HEK293 (cell line): Measurements from ENCODE around the gene GALE.

ENCODE experiments used
- CTCF ChIA-PET: fragments of 350-600 bp; formaldehyde crosslinking; extraction: SDS; loops from one replicate; lab custom pipeline; 2021; ENCODE audit warnings: antibody characterized with exemption; lab: Yijun Ruan, JAX
- POLR2A ChIA-PET: fragments of 300-600 bp; formaldehyde crosslinking; extraction: SDS; loops from one replicate; lab custom pipeline; 2020; ENCODE audit warnings: antibody characterized with exemption, inconsistent platforms; lab: Yijun Ruan, JAX
- H3K27ac ChIP-seq: fragments of 200-500 bp; sonication (Bioruptor generic); 2 replicates; pipeline ENCODE4 v1.5.1; 2014; ENCODE audit warnings: low read depth, low read length, control low read depth, inconsistent platforms; ENCODE audit errors: extremely low read depth
- H3K36me3 ChIP-seq, 2 experiments: fragments of 200-500 bp in 1 of 2; sonication (Bioruptor generic) in 1 of 2; 1 replicate in 1 of 2; 2 replicates in 1 of 2; pipeline ENCODE4 v1.5.1; 2014 to 2017; ENCODE audit warnings: inconsistent platforms in 2 of 2, low read length in 2 of 2; ENCODE audit not compliant: control insufficient read depth in 2 of 2, insufficient read depth in 1 of 2
- H3K4me1 ChIP-seq: fragments of 200-500 bp; sonication (Bioruptor generic); 2 replicates; pipeline ENCODE4 v1.5.1; 2014; ENCODE audit warnings: mild to moderate bottlenecking, low read length, inconsistent platforms; ENCODE audit not compliant: control insufficient read depth, insufficient read depth
- H3K4me3 ChIP-seq: 2 replicates; pipeline ENCODE4 v1.5.1; 2011; ENCODE audit warnings: low read depth, mild to moderate bottlenecking, control low read depth, low read length, moderate library complexity
- H3K9me3 ChIP-seq: fragments of 200-500 bp; sonication (Bioruptor generic); 2 replicates; pipeline ENCODE4 v1.5.1; 2014; ENCODE audit warnings: low read depth, low read length, inconsistent platforms; ENCODE audit not compliant: control insufficient read depth, insufficient read depth
- GLIS1 ChIP-seq: fragments of 450-650 bp; formaldehyde crosslinking; IDR thresholded peaks from 2 replicates; pipeline ENCODE4 v1.5.1; 2016; ENCODE audit warnings: missing biosample characterization, missing genetic modification characterization
- OSR2 ChIP-seq: fragments of 450-650 bp; formaldehyde crosslinking; IDR thresholded peaks from 2 replicates; pipeline ENCODE4 v1.5.1; 2016; ENCODE audit warnings: missing biosample characterization, missing genetic modification characterization
- SP2 ChIP-seq: fragments of 450-650 bp; formaldehyde crosslinking; IDR thresholded peaks from 2 replicates; pipeline ENCODE4 v1.5.1; 2016; ENCODE audit warnings: missing biosample characterization, missing genetic modification characterization
- YY1 ChIP-seq: fragments of 450-650 bp; formaldehyde crosslinking; IDR thresholded peaks from 2 replicates; pipeline ENCODE4 v1.5.1; 2018; ENCODE audit warnings: missing biosample characterization, missing genetic modification characterization
- ZBTB20 ChIP-seq: fragments of 450-650 bp; formaldehyde crosslinking; IDR thresholded peaks from 2 replicates; pipeline ENCODE4 v1.5.1; 2016; ENCODE audit warnings: missing biosample characterization, missing genetic modification characterization
- ZBTB48 ChIP-seq: fragments of 450-650 bp; formaldehyde crosslinking; IDR thresholded peaks from 2 replicates; pipeline ENCODE4 v1.5.1; 2016; ENCODE audit warnings: missing biosample characterization, missing genetic modification characterization
- ZEB2 ChIP-seq: fragments of 450-650 bp; formaldehyde crosslinking; IDR thresholded peaks from 2 replicates; pipeline ENCODE4 v1.5.1; 2016; ENCODE audit warnings: missing biosample characterization, missing genetic modification characterization
- ZFP3 ChIP-seq: fragments of 450-650 bp; formaldehyde crosslinking; IDR thresholded peaks from 2 replicates; pipeline ENCODE4 v1.5.1; 2016; ENCODE audit warnings: low read depth, missing biosample characterization, missing genetic modification characterization
- ZNF211 ChIP-seq: fragments of 450-650 bp; formaldehyde crosslinking; IDR thresholded peaks from 2 replicates; pipeline ENCODE4 v1.5.1; 2016; ENCODE audit warnings: low read depth, missing biosample characterization, missing genetic modification characterization
- ZNF214 ChIP-seq: fragments of 450-650 bp; formaldehyde crosslinking; IDR thresholded peaks from 2 replicates; pipeline ENCODE4 v1.5.1; 2017; ENCODE audit warnings: missing biosample characterization, mild to moderate bottlenecking, missing genetic modification characterization, borderline replicate concordance
- ZNF561 ChIP-seq: fragments of 450-650 bp; IDR thresholded peaks from 2 replicates; pipeline ENCODE4 v1.5.1; 2018; ENCODE audit warnings: missing biosample characterization, missing genetic modification characterization, borderline replicate concordance
- ZNF701 ChIP-seq: fragments of 450-650 bp; formaldehyde crosslinking; IDR thresholded peaks from 2 replicates; pipeline ENCODE4 v1.5.1; 2016; ENCODE audit warnings: missing biosample characterization, missing genetic modification characterization
- ZNF707 ChIP-seq: fragments of 450-650 bp; formaldehyde crosslinking; IDR thresholded peaks from 2 replicates; pipeline ENCODE4 v1.5.1; 2016; ENCODE audit warnings: missing biosample characterization, missing genetic modification characterization
- ZNF76 ChIP-seq: fragments of 450-650 bp; formaldehyde crosslinking; IDR thresholded peaks from 2 replicates; pipeline ENCODE4; 2016; ENCODE audit warnings: low read depth, missing biosample characterization, missing genetic modification characterization, borderline replicate concordance
- ZNF837 ChIP-seq: fragments of 450-650 bp; formaldehyde crosslinking; IDR thresholded peaks from 2 replicates; pipeline ENCODE4 v1.5.1; 2016; ENCODE audit warnings: missing biosample characterization, missing genetic modification characterization
- TF ChIP-seq, protein P1 (sequence below): fragments of 450-650 bp; formaldehyde crosslinking; IDR thresholded peaks from 2 replicates; pipeline ENCODE4 v1.5.1; 2016; ENCODE audit warnings: missing biosample characterization, missing genetic modification characterization
- TF ChIP-seq, protein P2 (sequence below): fragments of 450-650 bp; formaldehyde crosslinking; IDR thresholded peaks from 2 replicates; pipeline ENCODE4 v1.5.1; 2017; ENCODE audit warnings: missing biosample characterization, missing genetic modification characterization
- TF ChIP-seq, protein P3 (sequence below): fragments of 450-650 bp; formaldehyde crosslinking; IDR thresholded peaks from 2 replicates; pipeline ENCODE4 v1.5.1; 2016; ENCODE audit warnings: missing biosample characterization, missing genetic modification characterization
- TF ChIP-seq, protein P4 (sequence below): fragments of 450-650 bp; formaldehyde crosslinking; IDR thresholded peaks from 2 replicates; pipeline ENCODE4 v1.5.1; 2016; ENCODE audit warnings: missing biosample characterization, missing genetic modification characterization

The GALE gene

DNA sequence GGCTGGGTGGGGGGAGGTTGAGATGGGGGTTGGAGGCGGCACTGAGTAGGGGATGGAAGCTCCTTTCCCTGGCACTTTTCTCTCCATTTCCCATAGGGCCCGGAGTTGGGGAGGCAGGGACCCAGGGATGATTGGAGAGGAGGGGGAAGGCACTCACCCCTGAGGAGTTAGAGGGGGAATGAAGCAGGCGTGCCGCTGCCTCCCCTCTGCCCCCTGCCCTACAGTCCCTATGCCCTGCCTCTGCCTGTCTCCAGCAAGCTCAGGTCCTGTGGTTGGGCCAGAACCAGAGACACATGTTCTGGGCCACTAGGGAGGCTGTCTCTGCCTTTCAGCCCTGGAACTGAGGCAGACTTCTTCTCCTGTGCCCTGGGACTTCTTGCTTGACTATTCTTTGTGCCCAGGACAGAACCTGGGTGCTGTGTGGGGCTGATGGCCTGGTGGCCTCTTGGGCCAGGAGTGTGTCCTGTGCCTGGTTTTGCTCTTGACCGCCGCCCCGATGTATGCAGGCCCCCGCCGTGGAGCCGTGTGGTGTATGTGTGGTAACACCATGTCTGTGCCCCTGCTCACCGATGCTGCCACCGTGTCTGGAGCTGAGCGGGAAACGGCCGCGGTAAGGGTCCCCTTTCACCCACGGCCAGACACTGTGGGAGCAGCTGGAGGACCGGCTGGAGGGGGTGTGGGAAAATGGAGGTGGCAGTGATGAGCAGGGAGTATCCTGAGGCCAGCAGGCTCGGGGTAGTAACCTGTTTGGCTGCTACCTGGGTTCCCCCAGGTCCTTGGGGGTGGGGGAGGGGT is 8.2 kb downstream of the GALE start:
- ChIA-PET POLR2A (interaction anchor here (0.6 to 8.9 kb wide), 4 partner anchors 8 to 101 kb away, joined by 3 to 101 read pairs (median 24); partner anchors contain the start of genes GALE, PITHD1 and RPL11), CTCF (interaction anchor here (0.6 to 1.5 kb wide), 4 partner anchors 10 to 137 kb away, joined by 3 to 7 read pairs (median 4); no protein-coding TSS in a partner anchor)
- Histone ChIP-seq H3K36me3 (peaks cover 0 to 68% of the 10 kb centered on the region in 2 experiments; a peak in 2 of 3 replicates), H3K9me3 (no peaks in the 10 kb centered on the region), H3K4me1 (peaks cover 9% of the 10 kb centered on the region; the same call in 1 of the 2 replicates), H3K4me3 (peak overlapping the region; percentile 73), H3K27ac (no peak overlapping the region)
- TF ChIP-seq ZNF76 (tag by site-specific recombination) (no peak), ZNF561 (tag by site-specific recombination) (no peak), GLIS1 (tag by site-specific recombination) (no peak), ZNF214 (tag by site-specific recombination) (no peak), ZEB2 (no peak), ZNF211 (no peak)
- TF ChIP-seq, protein P1, sequence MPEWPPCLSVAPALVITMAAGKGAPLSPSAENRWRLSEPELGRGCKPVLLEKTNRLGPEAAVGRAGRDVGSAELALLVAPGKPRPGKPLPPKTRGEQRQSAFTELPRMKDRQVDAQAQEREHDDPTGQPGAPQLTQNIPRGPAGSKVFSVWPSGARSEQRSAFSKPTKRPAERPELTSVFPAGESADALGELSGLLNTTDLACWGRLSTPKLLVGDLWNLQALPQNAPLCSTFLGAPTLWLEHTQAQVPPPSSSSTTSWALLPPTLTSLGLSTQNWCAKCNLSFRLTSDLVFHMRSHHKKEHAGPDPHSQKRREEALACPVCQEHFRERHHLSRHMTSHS (tag by site-specific recombination): no peak
- TF ChIP-seq, protein P2, sequence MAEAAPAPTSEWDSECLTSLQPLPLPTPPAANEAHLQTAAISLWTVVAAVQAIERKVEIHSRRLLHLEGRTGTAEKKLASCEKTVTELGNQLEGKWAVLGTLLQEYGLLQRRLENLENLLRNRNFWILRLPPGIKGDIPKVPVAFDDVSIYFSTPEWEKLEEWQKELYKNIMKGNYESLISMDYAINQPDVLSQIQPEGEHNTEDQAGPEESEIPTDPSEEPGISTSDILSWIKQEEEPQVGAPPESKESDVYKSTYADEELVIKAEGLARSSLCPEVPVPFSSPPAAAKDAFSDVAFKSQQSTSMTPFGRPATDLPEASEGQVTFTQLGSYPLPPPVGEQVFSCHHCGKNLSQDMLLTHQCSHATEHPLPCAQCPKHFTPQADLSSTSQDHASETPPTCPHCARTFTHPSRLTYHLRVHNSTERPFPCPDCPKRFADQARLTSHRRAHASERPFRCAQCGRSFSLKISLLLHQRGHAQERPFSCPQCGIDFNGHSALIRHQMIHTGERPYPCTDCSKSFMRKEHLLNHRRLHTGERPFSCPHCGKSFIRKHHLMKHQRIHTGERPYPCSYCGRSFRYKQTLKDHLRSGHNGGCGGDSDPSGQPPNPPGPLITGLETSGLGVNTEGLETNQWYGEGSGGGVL (tag by site-specific recombination): peak; percentile 88
- TF ChIP-seq, protein P3, sequence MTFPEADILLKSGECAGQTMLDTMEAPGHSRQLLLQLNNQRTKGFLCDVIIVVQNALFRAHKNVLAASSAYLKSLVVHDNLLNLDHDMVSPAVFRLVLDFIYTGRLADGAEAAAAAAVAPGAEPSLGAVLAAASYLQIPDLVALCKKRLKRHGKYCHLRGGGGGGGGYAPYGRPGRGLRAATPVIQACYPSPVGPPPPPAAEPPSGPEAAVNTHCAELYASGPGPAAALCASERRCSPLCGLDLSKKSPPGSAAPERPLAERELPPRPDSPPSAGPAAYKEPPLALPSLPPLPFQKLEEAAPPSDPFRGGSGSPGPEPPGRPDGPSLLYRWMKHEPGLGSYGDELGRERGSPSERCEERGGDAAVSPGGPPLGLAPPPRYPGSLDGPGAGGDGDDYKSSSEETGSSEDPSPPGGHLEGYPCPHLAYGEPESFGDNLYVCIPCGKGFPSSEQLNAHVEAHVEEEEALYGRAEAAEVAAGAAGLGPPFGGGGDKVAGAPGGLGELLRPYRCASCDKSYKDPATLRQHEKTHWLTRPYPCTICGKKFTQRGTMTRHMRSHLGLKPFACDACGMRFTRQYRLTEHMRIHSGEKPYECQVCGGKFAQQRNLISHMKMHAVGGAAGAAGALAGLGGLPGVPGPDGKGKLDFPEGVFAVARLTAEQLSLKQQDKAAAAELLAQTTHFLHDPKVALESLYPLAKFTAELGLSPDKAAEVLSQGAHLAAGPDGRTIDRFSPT (tag by site-specific recombination): 0 out of 2 replicates have a peak, but pooled peaks have one; percentile 17

DNA sequence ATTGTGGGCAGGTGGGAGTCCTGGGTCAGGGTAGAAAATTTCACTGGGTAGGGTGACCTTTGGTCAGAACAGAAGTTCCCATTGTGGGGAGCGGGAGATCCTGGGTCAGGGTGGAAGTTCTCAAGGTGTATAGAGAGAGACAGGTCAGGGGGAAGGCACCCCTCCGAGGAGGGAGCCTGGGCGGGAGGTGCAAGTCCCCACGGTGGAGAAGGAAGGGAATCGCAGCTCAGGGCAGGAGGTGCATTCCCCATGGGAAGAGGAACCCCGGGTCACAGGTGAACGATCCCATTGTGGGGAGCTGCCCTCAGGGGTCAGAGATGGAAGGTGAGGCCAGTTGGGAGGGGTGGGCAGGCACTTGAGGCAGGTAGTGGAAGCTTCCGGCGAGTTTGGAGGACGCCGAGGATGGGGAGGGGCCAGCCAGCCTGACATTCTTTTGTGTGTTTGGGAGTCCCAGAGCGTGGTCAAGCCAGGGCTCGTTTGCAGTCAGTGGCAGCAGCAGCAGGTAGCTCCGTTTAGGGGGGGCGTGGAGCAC is 9.0 kb downstream of the GALE start:
- H3K27ac ChIP-seq: peak overlapping the region; percentile 20; the same call in 1 of the 2 replicates
- TF ChIP-seq ZNF837 (no peak), ZNF561 (tag by site-specific recombination) (no peak), YY1 (no peak), ZBTB20 (tag by site-specific recombination) (no peak; the same call in 1 of the 2 replicates), OSR2 (tag by site-specific recombination) (no peak), SP2 (tag by site-specific recombination) (peak; percentile 64), ZBTB48 (tag by site-specific recombination) (peak; percentile 35), ZNF707 (tag by site-specific recombination) (no peak), ZFP3 (tag by site-specific recombination) (no peak), ZNF701 (tag by site-specific recombination) (no peak), GLIS1 (tag by site-specific recombination) (0 out of 2 replicates have a peak, but pooled peaks have one; percentile 24)
- TF ChIP-seq, protein P4, sequence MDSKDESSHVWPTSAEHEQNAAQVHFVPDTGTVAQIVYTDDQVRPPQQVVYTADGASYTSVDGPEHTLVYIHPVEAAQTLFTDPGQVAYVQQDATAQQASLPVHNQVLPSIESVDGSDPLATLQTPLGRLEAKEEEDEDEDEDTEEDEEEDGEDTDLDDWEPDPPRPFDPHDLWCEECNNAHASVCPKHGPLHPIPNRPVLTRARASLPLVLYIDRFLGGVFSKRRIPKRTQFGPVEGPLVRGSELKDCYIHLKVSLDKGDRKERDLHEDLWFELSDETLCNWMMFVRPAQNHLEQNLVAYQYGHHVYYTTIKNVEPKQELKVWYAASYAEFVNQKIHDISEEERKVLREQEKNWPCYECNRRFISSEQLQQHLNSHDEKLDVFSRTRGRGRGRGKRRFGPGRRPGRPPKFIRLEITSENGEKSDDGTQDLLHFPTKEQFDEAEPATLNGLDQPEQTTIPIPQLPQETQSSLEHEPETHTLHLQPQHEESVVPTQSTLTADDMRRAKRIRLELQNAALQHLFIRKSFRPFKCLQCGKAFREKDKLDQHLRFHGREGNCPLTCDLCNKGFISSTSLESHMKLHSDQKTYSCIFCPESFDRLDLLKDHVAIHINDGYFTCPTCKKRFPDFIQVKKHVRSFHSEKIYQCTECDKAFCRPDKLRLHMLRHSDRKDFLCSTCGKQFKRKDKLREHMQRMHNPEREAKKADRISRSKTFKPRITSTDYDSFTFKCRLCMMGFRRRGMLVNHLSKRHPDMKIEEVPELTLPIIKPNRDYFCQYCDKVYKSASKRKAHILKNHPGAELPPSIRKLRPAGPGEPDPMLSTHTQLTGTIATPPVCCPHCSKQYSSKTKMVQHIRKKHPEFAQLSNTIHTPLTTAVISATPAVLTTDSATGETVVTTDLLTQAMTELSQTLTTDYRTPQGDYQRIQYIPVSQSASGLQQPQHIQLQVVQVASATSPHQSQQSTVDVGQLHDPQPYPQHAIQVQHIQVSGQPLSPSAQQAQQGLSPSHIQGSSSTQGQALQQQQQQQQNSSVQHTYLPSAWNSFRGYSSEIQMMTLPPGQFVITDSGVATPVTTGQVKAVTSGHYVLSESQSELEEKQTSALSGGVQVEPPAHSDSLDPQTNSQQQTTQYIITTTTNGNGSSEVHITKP (tag by site-specific recombination): peak; percentile 91
- TF ChIP-seq, protein P3 (tag by site-specific recombination): 0 out of 2 replicates have a peak, but pooled peaks have one; percentile 14

More for the DNA sequence above, 9.0 kb downstream of the GALE start:
- POLR2A ChIA-PET: interaction anchor here (0.6 to 8.9 kb wide), 5 partner anchors 9 to 100 kb away, joined by 3 to 101 read pairs (median 6); partner anchors contain the start of genes GALE, PITHD1 and RPL11
- peaks cover 9% of the 10 kb centered on the region; the same call in 1 of the 2 replicates for H3K4me1 ChIP-seq
- peaks cover 4 to 68% of the 10 kb centered on the region in 2 experiments for H3K36me3 ChIP-seq
- CTCF ChIA-PET: interaction anchor here (0.6 to 1.5 kb wide), 6 partner anchors 11 to 374 kb away, joined by 3 to 7 read pairs (median 4); no protein-coding TSS in a partner anchor
- no peaks in the 10 kb centered on the region for H3K9me3 ChIP-seq
- peak overlapping the region; percentile 73 for H3K4me3 ChIP-seq
